K562 (cell line): ENCODE results near the gene S100G. TPM values are rescaled to one million over a fixed set of nuclear protein-coding genes. Genes with fewer than 3 reads are reported as not detected.

Experiments used
- ATAC-seq: fragments of 200-7000 bp; cut with Tn5 transposase; 3 replicates; pipeline ENCODE4 v1.9.1; 2020; ENCODE audit warnings: moderate library complexity
- BruUV-seq: library from RNA; stranded (reverse); fragments of 400-500 nt; replicated peaks from 2 replicates; lab custom pipeline; 2021; lab: Mats Ljungman, UMichigan
- CTCF ChIA-PET: fragments of 300-600 bp; formaldehyde crosslinking; extraction: SDS; loops from one replicate; lab custom pipeline; 2021; ENCODE audit warnings: low intra/inter-chr PET ratio; lab: Yijun Ruan, JAX
- POLR2A ChIA-PET: fragments of 300-600, 350-650 bp; sonication (Branson Sonifier 250); formaldehyde crosslinking; extraction: SDS; loops from one replicate; lab custom pipeline; 2021; ENCODE audit warnings: antibody characterized with exemption, inconsistent platforms; lab: Yijun Ruan, JAX
- DNase-seq, 4 experiments: peaks; one replicate each; pipeline versions ENCODE4 v3.0.0 to v3.0.0-alpha.2; 2011 to 2018; ENCODE audit warnings: low spot score in 3 of 4, mixed read lengths in 3 of 4; ENCODE audit errors: extremely low read depth in 1 of 4
- FAIRE-seq: peaks from 2 replicates; lab custom pipeline; 2011; peaks lifted over from hg19 to GRCh38; lab: Jason Lieb, UNC
- H2AFZ ChIP-seq: 2 replicates; pipeline ENCODE4 v1.6.0; 2011; ENCODE audit warnings: low read depth, low read length, control low read depth, inconsistent platforms
- H3K27ac ChIP-seq: fragments of 200-600 bp; 3 replicates; pipeline ENCODE4 v1.8.0; 2011; ENCODE audit warnings: low read depth, mild to moderate bottlenecking, control low read depth, inconsistent platforms, low read length, moderate library complexity, mixed read lengths; ENCODE audit errors: extremely low read depth
- H3K27me3 ChIP-seq, 2 experiments: fragments of 300-600 bp in 1 of 2; 2 replicates in 1 of 2; 3 replicates in 1 of 2; pipeline versions ENCODE4 v1.6.0 to v1.8.0; 2011; ENCODE audit warnings: inconsistent platforms in 2 of 2, low read length in 2 of 2, mild to moderate bottlenecking in 1 of 2, mixed read lengths in 1 of 2, moderate library complexity in 1 of 2; ENCODE audit not compliant: control insufficient read depth in 2 of 2, insufficient read depth in 2 of 2
- H3K36me3 ChIP-seq: fragments of 300-600 bp; 3 replicates; pipeline ENCODE4 v1.8.0; 2011; ENCODE audit warnings: mild to moderate bottlenecking, low read length, inconsistent platforms; ENCODE audit not compliant: control insufficient read depth, insufficient read depth
- H3K4me1 ChIP-seq, 2 experiments: fragments of 200-600 bp in 1 of 2; replicated peaks in 1 of 2; 2 replicates in 1 of 2; 3 replicates in 1 of 2; pipeline versions ENCODE4 v1.5.1 to v1.8.0; 2011; ENCODE audit warnings: inconsistent platforms in 2 of 2, low read length in 2 of 2, mild to moderate bottlenecking in 1 of 2, mixed read lengths in 1 of 2, moderate library complexity in 1 of 2; ENCODE audit not compliant: control insufficient read depth in 2 of 2, insufficient read depth in 2 of 2
- H3K4me2 ChIP-seq: 2 replicates; pipeline ENCODE4 v1.6.1; 2011; ENCODE audit warnings: low read length, control low read depth, inconsistent platforms, mixed read lengths; ENCODE audit not compliant: insufficient read depth
- H3K4me3 ChIP-seq: fragments of 200-600 bp; sonication (generic), shearing (Covaris generic); 2 replicates; pipeline ENCODE4 v1.5.1; 2016; ENCODE audit warnings: control low read depth, inconsistent platforms
- H3K79me2 ChIP-seq: fragments of 200-600 bp; 3 replicates; pipeline ENCODE4 v1.8.0; 2011; ENCODE audit warnings: low read length, inconsistent platforms; ENCODE audit not compliant: control insufficient read depth, insufficient read depth
- H3K9ac ChIP-seq, 2 experiments: 2 replicates each; pipeline versions ENCODE4 v1.6.0 to v1.6.1; 2011; ENCODE audit warnings: low read depth in 2 of 2, low read length in 2 of 2, control low read depth in 1 of 2, inconsistent platforms in 1 of 2, mild to moderate bottlenecking in 1 of 2, mixed read lengths in 1 of 2; ENCODE audit not compliant: insufficient read depth in 1 of 2
- H3K9me1 ChIP-seq: one replicate; pipeline ENCODE4 v1.6.0; 2011; ENCODE audit warnings: inconsistent platforms, mild to moderate bottlenecking, low read length, moderate library complexity; ENCODE audit not compliant: control insufficient read depth, insufficient read depth
- H3K9me3 ChIP-seq: replicated peaks from 2 replicates; pipeline ENCODE4 v1.5.1; 2011; ENCODE audit warnings: low read depth, low read length, inconsistent platforms; ENCODE audit not compliant: control insufficient read depth, insufficient read depth
- H4K20me1 ChIP-seq: replicated peaks from 2 replicates; pipeline ENCODE4 v1.6.1; 2011; ENCODE audit warnings: low read length, inconsistent platforms, mixed read lengths; ENCODE audit not compliant: control insufficient read depth, insufficient read depth
- BCL6 ChIP-seq: fragments of 250-450 bp; sonication (Bioruptor Pico); IDR thresholded peaks from 2 replicates; pipeline ENCODE4 v1.4.0; 2020
- ETV6 ChIP-seq, 3 experiments: fragments of 150-350 bp in 1 of 3; sonication (generic) in 1 of 3; formaldehyde crosslinking in 1 of 3; IDR thresholded peaks; 2 replicates each; pipeline versions ENCODE4 v1.6.1 to v1.8.0; 2014 to 2022; ENCODE audit warnings: borderline replicate concordance in 2 of 3, low read depth in 2 of 3, antibody characterized with exemption in 1 of 3, low read length in 1 of 3, mild to moderate bottlenecking in 1 of 3, missing genetic modification reagents in 1 of 3
- GTF2A2 ChIP-seq: IDR thresholded peaks from 2 replicates; pipeline ENCODE4 v1.6.1; 2016; ENCODE audit warnings: mild to moderate bottlenecking, missing genetic modification characterization, missing compliant biosample characterization
- HMGXB4 ChIP-seq: sonication (generic); formaldehyde crosslinking; IDR thresholded peaks from 2 replicates; pipeline ENCODE4 v1.8.1; 2023; ENCODE audit warnings: mild to moderate bottlenecking, missing genetic modification reagents
- ID3 ChIP-seq, 2 experiments: fragments of 250-450 bp in 1 of 2; fragments of 450-650 bp in 1 of 2; sonication (Bioruptor Pico) in 1 of 2; IDR thresholded peaks; 2 replicates each; pipeline versions ENCODE4 v1.6.1 to v1.8.0; 2016 to 2021; ENCODE audit warnings: mild to moderate bottlenecking in 2 of 2, moderate library complexity in 2 of 2, missing compliant biosample characterization in 1 of 2, missing genetic modification characterization in 1 of 2
- MIER1 ChIP-seq: fragments of 450-650 bp; IDR thresholded peaks from 2 replicates; pipeline ENCODE4 v1.6.1; 2016; ENCODE audit warnings: antibody characterized with exemption, mild to moderate bottlenecking, low read depth
- NBN ChIP-seq: fragments of 450-650 bp; IDR thresholded peaks from 2 replicates; pipeline ENCODE4 v1.6.1; 2016; ENCODE audit warnings: low read depth, mild to moderate bottlenecking
- NEUROD1 ChIP-seq: fragments of 150-350 bp; IDR thresholded peaks from 2 replicates; pipeline ENCODE4 v1.6.1; 2014; ENCODE audit warnings: borderline replicate concordance, low read length, low read depth; ENCODE audit not compliant: partially characterized antibody
- NR2F6 ChIP-seq: fragments of 450-650 bp; formaldehyde crosslinking; IDR thresholded peaks from 2 replicates; pipeline ENCODE4 v1.4.0; 2020; ENCODE audit warnings: mild to moderate bottlenecking
- PATZ1 ChIP-seq: fragments of 250-450 bp; sonication (Bioruptor Pico); IDR thresholded peaks from 2 replicates; pipeline ENCODE4 v1.5.0; 2020; ENCODE audit warnings: mild to moderate bottlenecking, borderline replicate concordance
- SMAD1 ChIP-seq: fragments of 150-350 bp; IDR thresholded peaks from 2 replicates; pipeline ENCODE4 v1.6.1; 2014; ENCODE audit warnings: low read length, low read depth; ENCODE audit not compliant: partially characterized antibody
- SRSF1 ChIP-seq: fragments of 200-400 bp; formaldehyde crosslinking; IDR thresholded peaks from 2 replicates; pipeline ENCODE4 v1.6.1; 2017; ENCODE audit warnings: mild to moderate bottlenecking, low read depth, low read length, moderate library complexity
- TAF1 ChIP-seq: IDR thresholded peaks from 2 replicates; pipeline ENCODE4 v1.6.1; 2011; ENCODE audit warnings: mild to moderate bottlenecking, low read length, moderate library complexity; ENCODE audit not compliant: insufficient read depth, control insufficient read depth, severe bottlenecking; ENCODE audit errors: extremely low read depth
- WHSC1 ChIP-seq: IDR thresholded peaks from one replicate; pipeline ENCODE4 v1.6.1; 2012; ENCODE audit warnings: low read length, control low read depth, inconsistent platforms
- ZNF134 ChIP-seq: fragments of 250-450 bp; sonication (Bioruptor Pico); conservative IDR thresholded peaks from 2 replicates; pipeline ENCODE4 v1.4.0; 2020
- WGBS: fragments of 100-300 bp; shearing (Covaris generic); methylation state at CpG from one replicate; pipeline ENCODE4 v1.1.6; 2016; ENCODE audit warnings: low coverage, mixed read lengths; ENCODE audit not compliant: insufficient coverage; ENCODE audit errors: missing lambda C conversion rate; 5-methylcytosine and 5-hydroxymethylcytosine counted together
- in situ Hi-C: fragments of 300-500 bp; cut with MboI; formaldehyde crosslinking; loops from 4 replicates; pipeline ENCODE4 v1.15.0; 2018; ENCODE audit warnings: inconsistent platforms, mixed read lengths
- intact Hi-C: fragments of 100-400 bp; cut with micrococcal nuclease; formaldehyde crosslinking; loops from 2 replicates; pipeline ENCODE4 v1.14.2; 2022
- polyA plus RNA-seq, 8 experiments: library from polyadenylated mRNA; depleted of rRNA in 4 of 8; stranded (reverse) in 5 of 8; unstranded in 3 of 8; fragments of >200 nt; fragmentation: Nextera tagmentation in 2 of 8; fragmentation: Illumina TruSeq in 1 of 8; extraction: Ambion mirVana in 2 of 8; extraction: Trizol in 1 of 8; gene quantifications; 2 replicates each; pipeline versions ENCODE4 v1.2.1 to v1.2.3, GENCODE V29; 2011 to 2014; ENCODE audit warnings: inconsistent platforms in 1 of 8, missing spikeins in 1 of 8
- total RNA-seq, 7 experiments: library from RNA; depleted of rRNA in 6 of 7; stranded (reverse); fragments of >200 nt in 6 of 7; fragmentation: Illumina TruSeq in 2 of 7; extraction: Trizol in 2 of 7; gene quantifications; 2 replicates each; pipeline versions ENCODE4 v1.2.1 to v1.2.3, GENCODE V29; 2011 to 2021; ENCODE audit warnings: low replicate concordance in 1 of 7

Gene S100G
- total and polyA plus RNA-seq, 9 of the 15 experiments (the other 6 are each of a cell fraction or from before 2014, with no cell fraction given), result not detected

GRCh38 chrX:16635596-16635995, 14.4 kb upstream of the S100G start:
- no peak for ATAC-seq
- H3K4me2 ChIP-seq, result no peak overlapping the region
- WGBS, result 100% methylated on average over 1 of the region's 3 CpGs

More at GRCh38 chrX:16635596-16635995, 14.4 kb upstream of the S100G start:
- Histone ChIP-seq H3K27ac (no peak overlapping the region), H3K4me1 (peaks cover 6 to 13% of the 10 kb centered on the region in 2 experiments; a peak in 3 of 5 replicates), H3K79me2 (no peaks in the 10 kb centered on the region), H3K4me3 (no peak overlapping the region), H3K27me3 (no peaks in the 10 kb centered on the region), H3K9ac (no peak overlapping the region), H2AFZ (no peak overlapping the region), H4K20me1 (no peaks in the 10 kb centered on the region), H3K9me1 (no peaks in the 10 kb centered on the region), H3K36me3 (no peaks in the 10 kb centered on the region), H3K9me3 (no peaks in the 10 kb centered on the region)
- DNase-seq, result no peak
- no TSS peak for BruUV-seq
- ChIA-PET CTCF (no interaction called here), POLR2A (no interaction called here)
- TF ChIP-seq SMAD1 (no peak), ZNF134 (CRISPR knock-in tag) (no peak), HMGXB4 (CRISPR knock-in tag) (no peak), PATZ1 (CRISPR knock-in tag) (no peak), ID3 (CRISPR knock-in tag; IDR thresholded peaks at IDR 0.05) (no peak), ID3 (tag; IDR thresholded peaks at IDR 0.05) (no peak), NBN (no peak), TAF1 (no peak), MIER1 (no peak), NR2F6 (CRISPR knock-in tag) (no peak), SRSF1 (no peak), BCL6 (CRISPR knock-in tag) (no peak), GTF2A2 (tag) (no peak), WHSC1 (no peak), NEUROD1 (no peak), ETV6 (IDR thresholded peaks at IDR 0.05; ENCODE audit: borderline replicate concordance in 1 of 2, low read depth in 2 of 2, low read length in 1 of 2) (no peak), ETV6 (CRISPR knock-in tag; IDR thresholded peaks at IDR 0.05; ENCODE audit: borderline replicate concordance) (no peak)
- in situ Hi-C loops, result no loop called here
- intact Hi-C loops, result no loop called here
- FAIRE-seq, result no peak
